ENCODE results near the gene SRPK3. TPM values are rescaled to one million over a fixed set of nuclear protein-coding genes. Genes with fewer than 3 reads are reported as not detected.

Gene SRPK3
- total and polyA plus RNA-seq, 4 donors = 0.05 TPM; not detected in 3

GRCh38 chrX:153829549-153829798 lies 48.6 kb downstream of the SRPK3 start:
- Histone ChIP-seq H3K9ac (ENCODE audit: low read depth in 1 of 2, low read length in 2 of 2) (no peak overlapping the region), H3K27ac (ENCODE audit: low read depth in 1 of 2, low read length in 2 of 2) (no peak overlapping the region), H3K4me3 (ENCODE audit: low read depth in 1 of 3, low read length in 3 of 3) (peak overlapping the region in 1 of 3 donors; percentile 56), H3K9me3 (ENCODE audit: control insufficient read depth in 4 of 4, low read length in 3 of 4) (no peaks in the 10 kb centered on the region), H3K27me3 (ENCODE audit: control insufficient read depth in 4 of 4, insufficient read depth in 4 of 4, low read length in 3 of 4) (peaks cover 0 to 4% (median 0%) of the 10 kb centered on the region in 4 donors), H3K4me1 (ENCODE audit: control insufficient read depth in 4 of 4, insufficient read depth in 4 of 4, low read length in 3 of 4) (peaks cover 0 to 5% (median 2%) of the 10 kb centered on the region in 4 donors), H3K36me3 (ENCODE audit: control insufficient read depth in 4 of 4, insufficient read depth in 3 of 4, low read depth in 1 of 4, low read length in 3 of 4) (no peaks in the 10 kb centered on the region)
- no peak for DNase-seq (ENCODE audit: low spot score)
- TF ChIP-seq MAX (IDR thresholded peaks at IDR 0.05) (no peak), RAD21 (IDR thresholded peaks at IDR 0.05) (no peak), TAF1 (conservative IDR thresholded peaks at IDR 0.05) (no peak), HNF4A (conservative IDR thresholded peaks at IDR 0.05) (no peak), SP1 (IDR thresholded peaks at IDR 0.05) (no peak), ZBTB33 (IDR thresholded peaks at IDR 0.05) (no peak), REST (IDR thresholded peaks at IDR 0.05) (no peak), RXRA (IDR thresholded peaks at IDR 0.05) (no peak), GABPA (IDR thresholded peaks at IDR 0.05 in 1 of 2, conservative IDR thresholded peaks at IDR 0.05 in 1 of 2) (no peak), CTCF (IDR thresholded peaks at IDR 0.05; ENCODE audit: low read depth, low read length, missing input control) (no peak), HNF4G (IDR thresholded peaks at IDR 0.05) (no peak), FOXA2 (IDR thresholded peaks at IDR 0.05) (no peak), YY1 (IDR thresholded peaks at IDR 0.05) (no peak), ATF3 (IDR thresholded peaks at IDR 0.05) (no peak), EGR1 (IDR thresholded peaks at IDR 0.05; ENCODE audit: low read depth in 2 of 2) (no peak), FOXA1 (IDR thresholded peaks at IDR 0.05) (no peak), NR2F2 (IDR thresholded peaks at IDR 0.05) (no peak)
- 3% methylated on average over 27 of the region's 27 CpGs for WGBS

Measured in liver (tissue), 9 donors.